ENCODE data around the gene MTMR12. TPM values are rescaled to one million over a fixed set of nuclear protein-coding genes. Genes with fewer than 3 reads are reported as not detected.
"Not testable (repeated sequence)": the region's sequence is repeated elsewhere in the genome, so short reads cannot be mapped to it uniquely, and the experiment has no call there.

MTMR12 gene
- total RNA-seq, 1 donor from 2014 or later, result 36.3 TPM

DNA sequence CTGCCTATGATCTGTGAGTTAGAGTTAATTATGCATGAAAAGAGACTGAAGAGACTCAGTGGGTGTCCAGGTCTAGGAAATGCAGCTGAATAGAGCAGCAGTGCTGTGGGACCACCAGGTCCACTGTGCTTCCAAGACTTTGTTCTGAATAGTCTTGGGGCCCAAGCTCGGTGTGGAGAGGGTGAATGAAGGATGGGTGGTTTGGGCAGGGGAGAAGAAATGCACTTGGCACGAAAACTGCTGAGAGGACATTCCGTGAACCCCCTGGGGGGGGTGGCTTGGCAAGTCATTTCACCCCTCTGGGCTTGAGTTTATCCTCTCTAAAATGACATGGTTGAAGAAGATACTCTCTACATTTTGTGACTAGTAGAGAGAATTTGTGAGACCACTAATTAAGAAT lies 102.6 kb downstream of the MTMR12 start:
- H3K36me3 Mint-ChIP-seq (ENCODE audit: low read depth), result no peaks in the 10 kb centered on the region
- peaks cover 22% of the 10 kb centered on the region for H3K4me1 Mint-ChIP-seq
- H3K27ac Mint-ChIP-seq, result peak overlapping the region; percentile 93
- H3K27me3 Mint-ChIP-seq, result no peaks in the 10 kb centered on the region
- no peak overlapping the region for H3K4me3 Mint-ChIP-seq
- DNase-seq, result no peak
- H3K9me3 Mint-ChIP-seq, result no peaks in the 10 kb centered on the region
- ChIA-PET POLR2A (interaction anchor here (1.9 kb wide), 1 partner anchor 36 kb away, joined by 9 read pairs; the partner anchor contains the start of gene GOLPH3), CTCF (no interaction called here)
- intact Hi-C loops (cut with micrococcal nuclease), result no loop called here
- TF ChIP-seq, protein P1, sequence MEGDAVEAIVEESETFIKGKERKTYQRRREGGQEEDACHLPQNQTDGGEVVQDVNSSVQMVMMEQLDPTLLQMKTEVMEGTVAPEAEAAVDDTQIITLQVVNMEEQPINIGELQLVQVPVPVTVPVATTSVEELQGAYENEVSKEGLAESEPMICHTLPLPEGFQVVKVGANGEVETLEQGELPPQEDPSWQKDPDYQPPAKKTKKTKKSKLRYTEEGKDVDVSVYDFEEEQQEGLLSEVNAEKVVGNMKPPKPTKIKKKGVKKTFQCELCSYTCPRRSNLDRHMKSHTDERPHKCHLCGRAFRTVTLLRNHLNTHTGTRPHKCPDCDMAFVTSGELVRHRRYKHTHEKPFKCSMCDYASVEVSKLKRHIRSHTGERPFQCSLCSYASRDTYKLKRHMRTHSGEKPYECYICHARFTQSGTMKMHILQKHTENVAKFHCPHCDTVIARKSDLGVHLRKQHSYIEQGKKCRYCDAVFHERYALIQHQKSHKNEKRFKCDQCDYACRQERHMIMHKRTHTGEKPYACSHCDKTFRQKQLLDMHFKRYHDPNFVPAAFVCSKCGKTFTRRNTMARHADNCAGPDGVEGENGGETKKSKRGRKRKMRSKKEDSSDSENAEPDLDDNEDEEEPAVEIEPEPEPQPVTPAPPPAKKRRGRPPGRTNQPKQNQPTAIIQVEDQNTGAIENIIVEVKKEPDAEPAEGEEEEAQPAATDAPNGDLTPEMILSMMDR (IDR thresholded peaks at IDR 0.05), result no peak
- ATAC-seq (ENCODE audit: low read depth), result no peak

DNA sequence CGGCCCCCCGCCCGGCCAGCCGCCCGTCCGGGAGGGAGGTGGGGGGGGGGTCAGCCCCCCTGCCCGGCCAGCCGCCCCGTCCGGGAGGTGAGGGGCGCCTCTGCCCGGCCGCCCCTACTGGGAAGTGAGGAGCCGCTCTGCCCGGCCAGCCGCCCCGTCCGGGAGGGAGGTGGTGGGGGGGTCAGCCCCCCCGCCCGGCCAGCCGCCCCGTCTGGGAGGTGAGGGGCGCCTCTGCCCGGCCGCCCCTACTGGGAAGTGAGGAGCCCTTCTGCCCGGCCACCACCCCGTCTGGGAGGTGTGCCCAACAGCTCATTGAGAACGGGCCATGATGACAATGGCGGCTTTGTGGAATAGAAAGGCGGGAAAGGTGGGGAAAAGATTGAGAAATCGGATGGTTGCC lies 103.9 kb downstream of the MTMR12 start:
- H3K27me3 Mint-ChIP-seq; H3K27ac Mint-ChIP-seq; H3K36me3 Mint-ChIP-seq (ENCODE audit: low read depth); DNase-seq; ATAC-seq (ENCODE audit: low read depth); H3K9me3 Mint-ChIP-seq; POLR2A ChIA-PET; intact Hi-C loops (cut with micrococcal nuclease); H3K4me3 Mint-ChIP-seq; CTCF ChIA-PET: not testable (repeated sequence)
- peaks cover 22% of the 10 kb centered on the region for H3K4me1 Mint-ChIP-seq

DNA sequence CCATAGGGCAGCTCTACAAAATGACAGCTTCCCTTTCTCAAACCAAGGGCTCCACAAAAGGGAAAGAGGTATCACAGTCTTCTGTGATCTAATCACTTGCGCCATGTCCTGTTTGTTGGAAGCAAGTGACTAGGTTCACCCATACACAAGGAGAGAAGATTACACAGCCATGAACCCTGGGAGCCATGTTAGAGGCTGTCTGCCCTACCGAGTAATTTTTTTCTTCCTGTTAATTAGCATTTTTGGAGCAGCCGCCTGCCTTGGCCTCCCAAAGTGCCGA lies 105.4 kb downstream of the MTMR12 start:
- TF ChIP-seq, protein P1 (IDR thresholded peaks at IDR 0.05), result no peak
- intact Hi-C loops (cut with micrococcal nuclease), result no loop called here
- CTCF ChIA-PET, result no interaction called here
- H3K36me3 Mint-ChIP-seq (ENCODE audit: low read depth), result no peaks in the 10 kb centered on the region
- H3K9me3 Mint-ChIP-seq, result no peaks in the 10 kb centered on the region
- H3K27me3 Mint-ChIP-seq, result no peaks in the 10 kb centered on the region
- ATAC-seq (ENCODE audit: low read depth) (no peak), DNase-seq (no peak)
- peak overlapping the region; percentile 78 for H3K27ac Mint-ChIP-seq
- no peak overlapping the region for H3K4me3 Mint-ChIP-seq
- H3K4me1 Mint-ChIP-seq, result peaks cover 22% of the 10 kb centered on the region
- POLR2A ChIA-PET, result interaction anchor here (1.0 to 1.4 kb wide), 2 partner anchors 25 to 34 kb away, joined by 3 to 5 read pairs; partner anchors contain the start of gene GOLPH3

DNA sequence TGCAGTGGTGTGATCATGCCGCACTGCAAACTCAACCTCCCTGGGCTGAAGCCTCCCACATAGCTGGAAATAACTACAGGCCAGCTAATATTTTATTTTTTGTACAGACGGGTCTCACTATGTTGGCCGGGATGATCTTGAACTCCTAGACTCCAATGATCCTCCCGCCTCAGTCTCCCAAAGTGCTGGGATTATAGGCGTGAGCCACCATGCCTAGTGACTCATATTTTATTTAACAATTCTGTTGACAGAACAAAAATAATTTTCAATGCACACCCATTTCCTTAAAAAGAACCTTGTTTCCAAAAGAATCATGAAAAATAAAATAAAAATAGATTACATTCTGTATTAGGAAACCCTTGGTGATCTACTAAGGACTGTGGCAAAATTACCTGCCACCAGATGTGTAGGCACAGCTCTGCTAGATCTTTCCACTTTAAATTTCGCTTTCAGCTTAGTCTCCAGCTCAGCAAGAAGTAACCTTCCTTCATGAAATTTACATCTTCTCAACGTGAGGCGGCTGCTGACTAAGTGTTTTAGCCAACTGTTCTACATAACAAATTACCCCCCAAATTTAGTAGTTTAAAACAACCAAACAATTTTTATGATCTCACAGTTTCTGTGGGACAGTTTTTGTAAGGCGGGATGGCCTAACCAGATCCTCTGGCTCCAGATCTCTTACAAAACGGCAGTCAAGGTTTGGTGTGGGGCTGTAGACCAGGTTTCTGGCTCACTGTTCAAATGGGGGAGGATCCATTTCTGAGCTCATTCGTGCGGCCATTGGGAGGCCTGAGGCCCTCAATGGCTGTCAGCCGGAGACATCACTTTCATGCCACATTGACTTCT lies 106.0 kb downstream of the MTMR12 start:
- Mint-ChIP-seq H3K36me3 (ENCODE audit: low read depth) (no peaks in the 10 kb centered on the region), H3K4me1 (peaks cover 22% of the 10 kb centered on the region), H3K9me3 (no peaks in the 10 kb centered on the region), H3K4me3 (peak overlapping the region; percentile 15), H3K27me3 (no peaks in the 10 kb centered on the region), H3K27ac (peak overlapping the region; percentile 78)
- CTCF ChIA-PET, result no interaction called here
- TF ChIP-seq, protein P1 (IDR thresholded peaks at IDR 0.05), result no peak
- intact Hi-C loops (cut with micrococcal nuclease), result no loop called here
- no peak for DNase-seq
- no peak for ATAC-seq (ENCODE audit: low read depth)
- POLR2A ChIA-PET, result interaction anchor here (1.0 to 1.4 kb wide), 3 partner anchors 26 to 42 kb away, joined by 3 to 5 read pairs (median 3); partner anchors contain the start of gene GOLPH3

DNA sequence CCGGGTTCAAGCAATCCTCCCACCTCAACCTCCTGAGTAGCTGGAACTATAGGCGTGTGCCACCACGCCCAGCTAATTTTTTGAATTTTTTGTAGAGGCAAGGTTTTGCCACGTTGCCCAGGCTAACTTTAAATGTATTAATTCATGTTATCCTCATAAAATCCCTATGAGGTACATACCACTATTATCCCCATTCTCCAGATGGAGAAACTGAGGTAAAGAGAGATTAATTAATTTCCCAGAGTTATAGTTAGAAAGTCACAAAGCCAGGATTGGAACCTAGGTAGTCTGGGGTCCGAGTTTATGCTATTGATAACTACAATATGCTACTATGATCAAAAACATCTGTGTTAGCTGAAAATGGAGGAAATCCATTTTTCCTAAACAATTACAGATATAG lies 106.7 kb downstream of the MTMR12 start:
- ChIA-PET POLR2A (interaction anchor here (1.1 kb wide), 1 partner anchor 41 kb away, joined by 3 read pairs; no protein-coding TSS in a partner anchor), CTCF (no interaction called here)
- ATAC-seq (ENCODE audit: low read depth) (no peak), DNase-seq (no peak)
- Mint-ChIP-seq H3K36me3 (ENCODE audit: low read depth) (no peaks in the 10 kb centered on the region), H3K4me1 (peaks cover 17% of the 10 kb centered on the region), H3K9me3 (no peaks in the 10 kb centered on the region), H3K27ac (no peak overlapping the region), H3K4me3 (no peak overlapping the region), H3K27me3 (no peaks in the 10 kb centered on the region)
- intact Hi-C loops (cut with micrococcal nuclease), result no loop called here
- TF ChIP-seq, protein P1 (IDR thresholded peaks at IDR 0.05), result no peak

All from activated B cell treated with CpG ODN at 0.5 μM for 24 hours (primary cell).